ENCODE data around the gene SYCE3.
"Not testable (repeated sequence)": the region's sequence is repeated elsewhere in the genome, so short reads cannot be mapped to it uniquely, and the experiment has no call there.

Gene SYCE3

GRCh38 chr22:50522208-50522805 lies 40.4 kb downstream of the SYCE3 start (continued):
- no peak for TF ChIP-seq CREB5 (CRISPR knock-in tag; IDR thresholded peaks at IDR 0.05; ENCODE audit: low read depth)

DNA sequence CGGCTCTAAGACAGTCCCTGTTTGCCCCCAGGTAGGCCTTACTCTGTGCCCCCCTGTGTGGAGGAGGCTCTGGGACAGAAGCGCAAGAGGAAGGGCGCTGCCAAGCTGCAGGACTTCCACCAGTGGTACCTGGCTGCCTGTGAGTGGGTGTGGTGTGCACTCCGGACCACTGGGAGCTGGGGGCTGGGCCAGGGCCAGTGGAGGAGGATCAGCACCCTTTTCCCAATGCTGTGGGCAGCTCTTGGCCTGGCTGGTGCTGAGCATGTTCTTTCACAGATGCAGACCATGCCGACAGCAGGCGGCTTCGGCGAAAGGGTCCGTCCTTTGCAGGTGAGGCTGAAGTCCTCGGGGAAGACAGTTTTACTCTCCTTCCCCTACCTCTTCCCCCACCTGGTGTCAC lies 41.0 kb downstream of the SYCE3 start:
- ATAC-seq = no peak
- TF ChIP-seq ZFP3 (CRISPR knock-in tag; IDR thresholded peaks at IDR 0.05) = no peak
- TF ChIP-seq ESRRG (CRISPR knock-in tag; IDR thresholded peaks at IDR 0.05) = no peak
- TF ChIP-seq ZNF70 (CRISPR knock-in tag; IDR thresholded peaks at IDR 0.05) = no peak
- TF ChIP-seq, protein P1, sequence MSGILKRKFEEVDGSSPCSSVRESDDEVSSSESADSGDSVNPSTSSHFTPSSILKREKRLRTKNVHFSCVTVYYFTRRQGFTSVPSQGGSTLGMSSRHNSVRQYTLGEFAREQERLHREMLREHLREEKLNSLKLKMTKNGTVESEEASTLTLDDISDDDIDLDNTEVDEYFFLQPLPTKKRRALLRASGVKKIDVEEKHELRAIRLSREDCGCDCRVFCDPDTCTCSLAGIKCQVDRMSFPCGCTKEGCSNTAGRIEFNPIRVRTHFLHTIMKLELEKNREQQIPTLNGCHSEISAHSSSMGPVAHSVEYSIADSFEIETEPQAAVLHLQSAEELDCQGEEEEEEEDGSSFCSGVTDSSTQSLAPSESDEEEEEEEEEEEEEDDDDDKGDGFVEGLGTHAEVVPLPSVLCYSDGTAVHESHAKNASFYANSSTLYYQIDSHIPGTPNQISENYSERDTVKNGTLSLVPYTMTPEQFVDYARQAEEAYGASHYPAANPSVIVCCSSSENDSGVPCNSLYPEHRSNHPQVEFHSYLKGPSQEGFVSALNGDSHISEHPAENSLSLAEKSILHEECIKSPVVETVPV (CRISPR knock-in tag; IDR thresholded peaks at IDR 0.05) = no peak
- TF ChIP-seq ZC3H10 (CRISPR knock-in tag; IDR thresholded peaks at IDR 0.05) = no peak
- TF ChIP-seq SNAI2 (CRISPR knock-in tag; IDR thresholded peaks at IDR 0.05) = no peak
- TF ChIP-seq POU6F1 (CRISPR knock-in tag; IDR thresholded peaks at IDR 0.05; ENCODE audit: borderline replicate concordance, low read depth) = no peak
- no peak for TF ChIP-seq TOX (CRISPR knock-in tag; IDR thresholded peaks at IDR 0.05; ENCODE audit: borderline replicate concordance)
- TF ChIP-seq ZNF8 (CRISPR knock-in tag; IDR thresholded peaks at IDR 0.05) = no peak
- no peak for TF ChIP-seq RARB (CRISPR knock-in tag; IDR thresholded peaks at IDR 0.05)
- TF ChIP-seq TSHZ2 (CRISPR knock-in tag; IDR thresholded peaks at IDR 0.05) = no peak
- no peak for TF ChIP-seq ARNTL (CRISPR knock-in tag; IDR thresholded peaks at IDR 0.05; ENCODE audit: borderline replicate concordance, low read depth)
- no peak for TF ChIP-seq PPARA (CRISPR knock-in tag; IDR thresholded peaks at IDR 0.05; ENCODE audit: borderline replicate concordance)
- TF ChIP-seq CSDC2 (CRISPR knock-in tag; IDR thresholded peaks at IDR 0.05) = no peak
- TF ChIP-seq TCF4 (CRISPR knock-in tag; IDR thresholded peaks at IDR 0.05; ENCODE audit: borderline replicate concordance) = no peak
- no peak for TF ChIP-seq ISL1 (CRISPR knock-in tag; IDR thresholded peaks at IDR 0.05)
- TF ChIP-seq GLIS3 (CRISPR knock-in tag; IDR thresholded peaks at IDR 0.05) = no peak
- no peak for TF ChIP-seq CREB5 (CRISPR knock-in tag; IDR thresholded peaks at IDR 0.05; ENCODE audit: low read depth)

DNA sequence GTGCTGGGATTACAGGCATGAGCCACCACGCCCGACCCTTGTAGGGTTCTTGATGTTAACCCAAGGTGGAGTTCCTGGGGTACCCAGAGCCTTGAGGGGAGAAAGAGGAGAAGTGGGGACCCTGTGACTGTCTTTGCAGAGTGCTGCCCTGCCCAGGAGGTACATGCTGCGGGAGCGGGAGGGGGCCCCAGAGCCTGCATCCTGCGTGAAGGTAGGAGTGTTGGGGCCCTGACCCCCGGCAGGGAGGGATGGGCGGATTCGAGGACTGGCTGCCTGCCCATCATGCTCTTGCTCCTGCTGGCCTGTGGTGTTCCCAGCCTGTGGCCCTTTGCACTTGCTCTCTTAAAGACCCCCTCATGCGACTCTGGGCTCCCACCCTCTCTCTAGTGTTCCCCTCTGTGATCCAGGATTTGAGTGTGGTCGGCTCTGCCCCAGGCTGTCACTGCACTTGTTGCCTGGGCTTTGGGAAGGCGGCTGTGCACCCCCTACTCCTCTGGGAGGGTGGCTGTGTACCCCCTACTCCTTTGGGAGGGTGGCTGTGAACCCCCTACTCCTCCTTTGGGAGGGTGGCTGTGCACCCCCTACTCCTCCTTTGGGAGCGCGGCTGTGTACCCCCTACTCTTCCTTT lies 41.8 kb downstream of the SYCE3 start:
- no peak for TF ChIP-seq SNAI2 (CRISPR knock-in tag; IDR thresholded peaks at IDR 0.05)
- no peak for TF ChIP-seq OSR1 (CRISPR knock-in tag; IDR thresholded peaks at IDR 0.05)
- no peak for ATAC-seq

DNA sequence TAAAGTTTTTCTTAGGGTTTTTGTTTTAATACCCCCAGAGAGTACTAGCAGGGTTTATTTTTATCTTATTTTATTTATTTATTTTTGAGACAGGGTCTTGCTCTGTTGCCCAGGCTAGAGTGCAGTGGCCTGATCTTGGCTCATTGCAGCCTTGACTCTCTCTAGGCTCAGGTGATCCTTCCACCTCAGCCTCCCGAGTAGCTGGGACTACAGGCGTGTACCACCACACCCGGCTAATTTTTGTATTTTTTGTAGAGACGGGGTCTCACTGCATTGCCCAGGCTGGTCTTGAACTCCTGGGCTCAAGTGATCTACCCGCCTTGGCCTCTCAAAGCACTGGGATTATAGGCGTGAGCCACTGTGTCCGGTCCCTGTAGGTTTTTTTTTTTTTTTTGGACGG lies 42.5 kb downstream of the SYCE3 start:
- not testable (repeated sequence) for ATAC-seq

Data from SK-N-SH treated with all-trans-retinoic acid at 6 μM for 48 hours (cell line).